Liver (tissue), 3 donors: ENCODE data around the gene DZIP1L.

Source experiments
- ATF3 ChIP-seq: IDR thresholded peaks from 2 replicates; pipeline ENCODE4 v1.6.1; 2016; ENCODE audit warnings: antibody characterized with exemption
- CTCF ChIP-seq: fragments of 150-350 bp; IDR thresholded peaks from 2 replicates; pipeline ENCODE4 v1.5.1; 2017; ENCODE audit warnings: improper control_type of control experiment, low read depth, low read length; ENCODE audit not compliant: missing input control
- FOXA1 ChIP-seq: IDR thresholded peaks from 2 replicates; pipeline ENCODE4 v1.6.1; 2016; ENCODE audit warnings: antibody characterized with exemption
- RAD21 ChIP-seq, 2 donors: IDR thresholded peaks; 2 replicates each; pipeline ENCODE4 v1.6.1; 2016; ENCODE audit warnings: antibody characterized with exemption in 2 of 2, mild to moderate bottlenecking in 2 of 2
- TAF1 ChIP-seq: conservative IDR thresholded peaks from 2 replicates; pipeline ENCODE4 v1.6.1; 2016; ENCODE audit warnings: antibody characterized with exemption, mild to moderate bottlenecking
- YY1 ChIP-seq: IDR thresholded peaks from 2 replicates; pipeline ENCODE4 v1.6.1; 2016; ENCODE audit warnings: antibody characterized with exemption, mild to moderate bottlenecking
- donor health status: healthy.
- donor health status: healthy.

DNA sequence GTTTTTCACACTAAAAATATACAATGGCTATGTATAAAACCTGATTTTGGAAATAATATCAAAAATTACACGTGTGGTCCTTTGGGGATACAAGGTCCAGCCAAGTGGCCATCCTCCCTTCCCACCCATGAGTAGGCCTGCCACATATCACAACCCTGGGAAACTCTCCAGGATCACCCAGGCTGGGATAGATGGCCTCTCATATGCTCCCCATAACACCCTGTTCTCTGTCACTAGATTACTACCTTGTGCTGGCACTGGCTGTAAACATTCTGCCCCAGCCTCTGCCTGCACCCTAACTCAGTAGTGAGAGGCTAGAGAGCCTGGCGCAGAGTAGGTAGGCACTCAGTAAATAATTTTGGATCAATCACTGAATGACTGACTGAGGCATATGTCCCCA is 53.4 kb downstream of the DZIP1L start:
- TF ChIP-seq CTCF: no peak
- TF ChIP-seq TAF1: no peak
- TF ChIP-seq YY1: no peak
- TF ChIP-seq ATF3: no peak
- TF ChIP-seq RAD21 (IDR thresholded peaks at IDR 0.05): no peak
- no peak for TF ChIP-seq FOXA1
